D341Med (cell line): Measurements from ENCODE around the gene ETV6.

Source experiments
- DNase-seq: peaks from one replicate; pipeline ENCODE4 v3.0.0; 2012; ENCODE audit warnings: low spot score

ETV6 gene

GRCh38 chr12:11759899-11760298 lies 110.4 kb downstream of the ETV6 start:
- no peak for DNase-seq

GRCh38 chr12:11761869-11762567 lies 112.5 kb downstream of the ETV6 start:
- no peak for DNase-seq

GRCh38 chr12:11762723-11763326 lies 113.4 kb downstream of the ETV6 start:
- DNase-seq: no peak

GRCh38 chr12:11763760-11764520 lies 114.5 kb downstream of the ETV6 start:
- DNase-seq: no peak

GRCh38 chr12:11764837-11765236 lies 115.4 kb downstream of the ETV6 start:
- DNase-seq: no peak

- no peak for DNase-seq
Measured at GRCh38 chr12:11765421-11765816, 115.9 kb downstream of the ETV6 start.

GRCh38 chr12:11765817-11766794 lies 116.6 kb downstream of the ETV6 start:
- no peak for DNase-seq

GRCh38 chr12:11767029-11767724 lies 117.7 kb downstream of the ETV6 start:
- DNase-seq: no peak

- DNase-seq: no peak
Measured at GRCh38 chr12:11767798-11768197, 118.3 kb downstream of the ETV6 start.

GRCh38 chr12:11768233-11768965 lies 118.9 kb downstream of the ETV6 start:
- DNase-seq: no peak

- DNase-seq: no peak
Measured at GRCh38 chr12:11769723-11770514, 120.4 kb downstream of the ETV6 start.

- no peak for DNase-seq
Measured at GRCh38 chr12:11771356-11771755, 121.9 kb downstream of the ETV6 start.

- DNase-seq: no peak
Measured at GRCh38 chr12:11771895-11772502, 122.5 kb downstream of the ETV6 start.

GRCh38 chr12:11773889-11774677 lies 124.6 kb downstream of the ETV6 start:
- no peak for DNase-seq

GRCh38 chr12:11774821-11775220 lies 125.3 kb downstream of the ETV6 start:
- no peak for DNase-seq

- DNase-seq: no peak
Measured at GRCh38 chr12:11776316-11776715, 126.8 kb downstream of the ETV6 start.

GRCh38 chr12:11777451-11777850 lies 128.0 kb downstream of the ETV6 start:
- no peak for DNase-seq

- DNase-seq: no peak
Measured at GRCh38 chr12:11777962-11778361, 128.5 kb downstream of the ETV6 start.
